22Rv1 (cell line): Measurements from ENCODE around the gene TUB.

Source experiments
- CTCF ChIP-seq: fragments of 450-650 bp; IDR thresholded peaks from 2 replicates; pipeline ENCODE4 v1.5.1; 2017; ENCODE audit warnings: mild to moderate bottlenecking
- ZFX ChIP-seq: fragments of 450-650 bp; IDR thresholded peaks from 2 replicates; pipeline ENCODE4 v1.6.1; 2017; ENCODE audit warnings: antibody characterized with exemption, borderline replicate concordance

- TF ChIP-seq CTCF (no peak), ZFX (no peak)
Observed at GRCh38 chr11:8100158-8100557, 19.1 kb downstream of the TUB start.
